HEK293 (cell line): ENCODE data around the gene TSPAN1.

ENCODE experiments used
- EGR2 ChIP-seq: fragments of 450-650 bp; formaldehyde crosslinking; IDR thresholded peaks from 2 replicates; pipeline ENCODE4 v1.5.1; 2016; ENCODE audit warnings: low read depth, missing biosample characterization, missing genetic modification characterization
- KLF8 ChIP-seq: fragments of 450-650 bp; formaldehyde crosslinking; IDR thresholded peaks from 2 replicates; pipeline ENCODE4 v1.5.1; 2016; ENCODE audit warnings: missing biosample characterization, missing genetic modification characterization
- OSR2 ChIP-seq: fragments of 450-650 bp; formaldehyde crosslinking; IDR thresholded peaks from 2 replicates; pipeline ENCODE4 v1.5.1; 2016; ENCODE audit warnings: missing biosample characterization, missing genetic modification characterization
- SP3 ChIP-seq: fragments of 450-650 bp; formaldehyde crosslinking; IDR thresholded peaks from 2 replicates; pipeline ENCODE4 v1.5.1; 2016; ENCODE audit warnings: missing biosample characterization, missing genetic modification characterization
- SP7 ChIP-seq: fragments of 450-650 bp; formaldehyde crosslinking; IDR thresholded peaks from 2 replicates; pipeline ENCODE4 v1.5.1; 2016; ENCODE audit warnings: missing biosample characterization, missing genetic modification characterization
- ZEB2 ChIP-seq: fragments of 450-650 bp; formaldehyde crosslinking; IDR thresholded peaks from 2 replicates; pipeline ENCODE4 v1.5.1; 2016; ENCODE audit warnings: missing biosample characterization, missing genetic modification characterization
- ZFP69B ChIP-seq: fragments of 450-650 bp; formaldehyde crosslinking; IDR thresholded peaks from 2 replicates; pipeline ENCODE4 v1.5.1; 2016; ENCODE audit warnings: missing biosample characterization, missing genetic modification characterization
- ZNF140 ChIP-seq: fragments of 450-650 bp; formaldehyde crosslinking; IDR thresholded peaks from 2 replicates; pipeline ENCODE4 v1.5.1; 2016; ENCODE audit warnings: missing biosample characterization, missing genetic modification characterization
- ZNF175 ChIP-seq: fragments of 450-650 bp; formaldehyde crosslinking; IDR thresholded peaks from 2 replicates; pipeline ENCODE4 v1.5.1; 2016; ENCODE audit warnings: missing biosample characterization, missing genetic modification characterization
- ZNF221 ChIP-seq: fragments of 450-650 bp; formaldehyde crosslinking; IDR thresholded peaks from 2 replicates; pipeline ENCODE4 v1.5.1; 2017; ENCODE audit warnings: missing biosample characterization, missing genetic modification characterization, borderline replicate concordance
- ZNF394 ChIP-seq: fragments of 450-650 bp; formaldehyde crosslinking; IDR thresholded peaks from 2 replicates; pipeline ENCODE4 v1.5.1; 2016; ENCODE audit warnings: missing biosample characterization, missing genetic modification characterization, mild to moderate bottlenecking, moderate library complexity, borderline replicate concordance
- ZNF433 ChIP-seq: fragments of 450-650 bp; formaldehyde crosslinking; IDR thresholded peaks from 2 replicates; pipeline ENCODE4 v1.5.1; 2016; ENCODE audit warnings: missing biosample characterization, missing genetic modification characterization, low read depth
- ZNF521 ChIP-seq: fragments of 450-650 bp; formaldehyde crosslinking; IDR thresholded peaks from 2 replicates; pipeline ENCODE4 v1.5.1; 2017; ENCODE audit warnings: missing biosample characterization, mild to moderate bottlenecking, missing genetic modification characterization
- ZNF629 ChIP-seq: fragments of 450-650 bp; formaldehyde crosslinking; IDR thresholded peaks from 2 replicates; pipeline ENCODE4 v1.5.1; 2017; ENCODE audit warnings: missing biosample characterization, missing genetic modification characterization
- ZSCAN23 ChIP-seq: fragments of 450-650 bp; formaldehyde crosslinking; IDR thresholded peaks from 2 replicates; pipeline ENCODE4 v1.5.1; 2016; ENCODE audit warnings: missing biosample characterization, missing genetic modification characterization
- TF ChIP-seq, protein P1 (sequence below): fragments of 450-650 bp; formaldehyde crosslinking; IDR thresholded peaks from 2 replicates; pipeline ENCODE4 v1.5.1; 2016; ENCODE audit warnings: missing biosample characterization, missing genetic modification characterization
- TF ChIP-seq, protein P2 (sequence below): fragments of 450-650 bp; formaldehyde crosslinking; IDR thresholded peaks from 2 replicates; pipeline ENCODE4 v1.5.1; 2016; ENCODE audit warnings: missing biosample characterization, missing genetic modification characterization
- TF ChIP-seq, protein P3 (sequence below): fragments of 450-650 bp; formaldehyde crosslinking; IDR thresholded peaks from 2 replicates; pipeline ENCODE4 v1.5.1; 2016; ENCODE audit warnings: missing biosample characterization, missing genetic modification characterization
- TF ChIP-seq, protein P4 (sequence below): fragments of 450-650 bp; formaldehyde crosslinking; IDR thresholded peaks from 2 replicates; pipeline ENCODE4 v1.5.1; 2016; ENCODE audit warnings: missing biosample characterization, missing genetic modification characterization
- TF ChIP-seq, protein P5 (sequence below): fragments of 450-650 bp; formaldehyde crosslinking; IDR thresholded peaks from 2 replicates; pipeline ENCODE4 v1.5.1; 2017; ENCODE audit warnings: missing biosample characterization, missing genetic modification characterization
- TF ChIP-seq, protein P6 (sequence below): fragments of 450-650 bp; formaldehyde crosslinking; optimal IDR thresholded peaks from 2 replicates; pipeline ENCODE3; 2016; ENCODE audit warnings: missing biosample characterization, mild to moderate bottlenecking, missing genetic modification characterization
- TF ChIP-seq, protein P7 (sequence below): IDR thresholded peaks from 2 replicates; pipeline ENCODE4 v1.6.1; 2011; ENCODE audit warnings: mild to moderate bottlenecking, low read depth, low read length, borderline replicate concordance
- TF ChIP-seq, protein P8 (sequence below): fragments of 450-650 bp; formaldehyde crosslinking; IDR thresholded peaks from 2 replicates; pipeline ENCODE4 v1.5.1; 2016; ENCODE audit warnings: missing biosample characterization, missing genetic modification characterization, low read depth
- TF ChIP-seq, protein P9 (sequence below): fragments of 450-650 bp; formaldehyde crosslinking; IDR thresholded peaks from 2 replicates; pipeline ENCODE4 v1.5.1; 2017; ENCODE audit warnings: missing biosample characterization, missing genetic modification characterization
- TF ChIP-seq, protein P10 (sequence below): fragments of 450-650 bp; IDR thresholded peaks from 2 replicates; pipeline ENCODE4 v1.5.1; 2018; ENCODE audit warnings: missing biosample characterization, missing genetic modification characterization

The TSPAN1 gene

DNA sequence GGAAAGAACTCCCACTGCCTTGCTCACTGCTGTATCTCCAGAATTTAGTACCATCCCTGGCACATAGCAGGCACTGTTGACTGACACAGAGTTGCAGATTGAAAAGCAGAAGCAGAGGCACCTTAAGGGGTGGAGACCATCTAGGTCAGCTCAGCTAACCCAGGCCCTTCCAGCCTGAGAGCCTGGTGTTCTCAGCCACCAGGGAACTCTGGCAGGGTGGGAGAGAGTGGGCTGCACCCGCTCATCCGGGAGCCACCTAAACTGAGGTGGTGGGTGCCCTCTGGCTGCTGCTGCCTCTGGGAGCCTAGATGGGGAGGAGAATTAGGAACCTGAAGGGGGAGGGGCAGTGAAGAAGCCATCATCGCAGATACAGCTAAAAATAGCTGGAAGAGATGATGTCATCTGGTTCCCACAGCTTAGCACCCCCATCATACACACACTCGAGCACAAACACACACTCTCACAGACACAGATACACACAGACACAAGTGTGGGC, 1.5 kb upstream of the TSPAN1 start (continued):
- TF ChIP-seq, protein P1, sequence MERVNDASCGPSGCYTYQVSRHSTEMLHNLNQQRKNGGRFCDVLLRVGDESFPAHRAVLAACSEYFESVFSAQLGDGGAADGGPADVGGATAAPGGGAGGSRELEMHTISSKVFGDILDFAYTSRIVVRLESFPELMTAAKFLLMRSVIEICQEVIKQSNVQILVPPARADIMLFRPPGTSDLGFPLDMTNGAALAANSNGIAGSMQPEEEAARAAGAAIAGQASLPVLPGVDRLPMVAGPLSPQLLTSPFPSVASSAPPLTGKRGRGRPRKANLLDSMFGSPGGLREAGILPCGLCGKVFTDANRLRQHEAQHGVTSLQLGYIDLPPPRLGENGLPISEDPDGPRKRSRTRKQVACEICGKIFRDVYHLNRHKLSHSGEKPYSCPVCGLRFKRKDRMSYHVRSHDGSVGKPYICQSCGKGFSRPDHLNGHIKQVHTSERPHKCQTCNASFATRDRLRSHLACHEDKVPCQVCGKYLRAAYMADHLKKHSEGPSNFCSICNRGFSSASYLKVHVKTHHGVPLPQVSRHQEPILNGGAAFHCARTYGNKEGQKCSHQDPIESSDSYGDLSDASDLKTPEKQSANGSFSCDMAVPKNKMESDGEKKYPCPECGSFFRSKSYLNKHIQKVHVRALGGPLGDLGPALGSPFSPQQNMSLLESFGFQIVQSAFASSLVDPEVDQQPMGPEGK, result peak; percentile 75
- TF ChIP-seq, protein P2, sequence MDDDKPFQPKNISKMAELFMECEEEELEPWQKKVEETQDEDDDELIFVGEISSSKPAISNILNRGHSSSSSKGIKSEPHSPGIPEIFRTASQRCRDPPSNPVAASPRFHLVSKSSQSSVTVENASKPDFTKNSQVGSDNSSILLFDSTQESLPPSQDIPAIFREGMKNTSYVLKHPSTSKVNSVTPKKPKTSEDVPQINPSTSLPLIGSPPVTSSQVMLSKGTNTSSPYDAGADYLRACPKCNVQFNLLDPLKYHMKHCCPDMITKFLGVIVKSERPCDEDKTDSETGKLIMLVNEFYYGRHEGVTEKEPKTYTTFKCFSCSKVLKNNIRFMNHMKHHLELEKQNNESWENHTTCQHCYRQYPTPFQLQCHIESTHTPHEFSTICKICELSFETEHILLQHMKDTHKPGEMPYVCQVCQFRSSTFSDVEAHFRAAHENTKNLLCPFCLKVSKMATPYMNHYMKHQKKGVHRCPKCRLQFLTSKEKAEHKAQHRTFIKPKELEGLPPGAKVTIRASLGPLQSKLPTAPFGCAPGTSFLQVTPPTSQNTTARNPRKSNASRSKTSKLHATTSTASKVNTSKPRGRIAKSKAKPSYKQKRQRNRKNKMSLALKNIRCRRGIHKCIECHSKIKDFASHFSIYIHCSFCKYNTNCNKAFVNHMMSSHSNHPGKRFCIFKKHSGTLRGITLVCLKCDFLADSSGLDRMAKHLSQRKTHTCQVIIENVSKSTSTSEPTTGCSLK, result no peak
- TF ChIP-seq, protein P3, sequence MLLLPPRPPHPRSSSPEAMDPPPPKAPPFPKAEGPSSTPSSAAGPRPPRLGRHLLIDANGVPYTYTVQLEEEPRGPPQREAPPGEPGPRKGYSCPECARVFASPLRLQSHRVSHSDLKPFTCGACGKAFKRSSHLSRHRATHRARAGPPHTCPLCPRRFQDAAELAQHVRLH (tag by site-specific recombination), result no peak
- TF ChIP-seq, protein P4, sequence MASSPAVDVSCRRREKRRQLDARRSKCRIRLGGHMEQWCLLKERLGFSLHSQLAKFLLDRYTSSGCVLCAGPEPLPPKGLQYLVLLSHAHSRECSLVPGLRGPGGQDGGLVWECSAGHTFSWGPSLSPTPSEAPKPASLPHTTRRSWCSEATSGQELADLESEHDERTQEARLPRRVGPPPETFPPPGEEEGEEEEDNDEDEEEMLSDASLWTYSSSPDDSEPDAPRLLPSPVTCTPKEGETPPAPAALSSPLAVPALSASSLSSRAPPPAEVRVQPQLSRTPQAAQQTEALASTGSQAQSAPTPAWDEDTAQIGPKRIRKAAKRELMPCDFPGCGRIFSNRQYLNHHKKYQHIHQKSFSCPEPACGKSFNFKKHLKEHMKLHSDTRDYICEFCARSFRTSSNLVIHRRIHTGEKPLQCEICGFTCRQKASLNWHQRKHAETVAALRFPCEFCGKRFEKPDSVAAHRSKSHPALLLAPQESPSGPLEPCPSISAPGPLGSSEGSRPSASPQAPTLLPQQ, result peak; percentile 52; the same call in 1 of the 2 replicates
- TF ChIP-seq, protein P5, sequence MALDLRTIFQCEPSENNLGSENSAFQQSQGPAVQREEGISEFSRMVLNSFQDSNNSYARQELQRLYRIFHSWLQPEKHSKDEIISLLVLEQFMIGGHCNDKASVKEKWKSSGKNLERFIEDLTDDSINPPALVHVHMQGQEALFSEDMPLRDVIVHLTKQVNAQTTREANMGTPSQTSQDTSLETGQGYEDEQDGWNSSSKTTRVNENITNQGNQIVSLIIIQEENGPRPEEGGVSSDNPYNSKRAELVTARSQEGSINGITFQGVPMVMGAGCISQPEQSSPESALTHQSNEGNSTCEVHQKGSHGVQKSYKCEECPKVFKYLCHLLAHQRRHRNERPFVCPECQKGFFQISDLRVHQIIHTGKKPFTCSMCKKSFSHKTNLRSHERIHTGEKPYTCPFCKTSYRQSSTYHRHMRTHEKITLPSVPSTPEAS, result peak; percentile 93
- peak; percentile 47 for TF ChIP-seq EGR2 (tag by site-specific recombination)
- TF ChIP-seq, protein P6, sequence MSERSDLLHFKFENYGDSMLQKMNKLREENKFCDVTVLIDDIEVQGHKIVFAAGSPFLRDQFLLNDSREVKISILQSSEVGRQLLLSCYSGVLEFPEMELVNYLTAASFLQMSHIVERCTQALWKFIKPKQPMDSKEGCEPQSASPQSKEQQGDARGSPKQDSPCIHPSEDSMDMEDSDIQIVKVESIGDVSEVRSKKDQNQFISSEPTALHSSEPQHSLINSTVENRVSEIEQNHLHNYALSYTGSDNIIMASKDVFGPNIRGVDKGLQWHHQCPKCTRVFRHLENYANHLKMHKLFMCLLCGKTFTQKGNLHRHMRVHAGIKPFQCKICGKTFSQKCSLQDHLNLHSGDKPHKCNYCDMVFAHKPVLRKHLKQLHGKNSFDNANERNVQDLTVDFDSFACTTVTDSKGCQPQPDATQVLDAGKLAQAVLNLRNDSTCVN, result peak; percentile 22
- TF ChIP-seq ZNF394 (tag by site-specific recombination), result peak; percentile 41; the same call in 1 of the 2 replicates
- TF ChIP-seq, protein P7, sequence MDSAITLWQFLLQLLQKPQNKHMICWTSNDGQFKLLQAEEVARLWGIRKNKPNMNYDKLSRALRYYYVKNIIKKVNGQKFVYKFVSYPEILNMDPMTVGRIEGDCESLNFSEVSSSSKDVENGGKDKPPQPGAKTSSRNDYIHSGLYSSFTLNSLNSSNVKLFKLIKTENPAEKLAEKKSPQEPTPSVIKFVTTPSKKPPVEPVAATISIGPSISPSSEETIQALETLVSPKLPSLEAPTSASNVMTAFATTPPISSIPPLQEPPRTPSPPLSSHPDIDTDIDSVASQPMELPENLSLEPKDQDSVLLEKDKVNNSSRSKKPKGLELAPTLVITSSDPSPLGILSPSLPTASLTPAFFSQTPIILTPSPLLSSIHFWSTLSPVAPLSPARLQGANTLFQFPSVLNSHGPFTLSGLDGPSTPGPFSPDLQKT, result no peak
- no peak for TF ChIP-seq KLF8
- TF ChIP-seq ZSCAN23 (tag by site-specific recombination), result no peak
- TF ChIP-seq ZEB2 (tag by site-specific recombination), result peak; percentile 39; the same call in 1 of the 2 replicates
- peak; percentile 58 for TF ChIP-seq SP7 (tag by site-specific recombination)
- no peak for TF ChIP-seq ZFP69B
- no peak for TF ChIP-seq SP3 (tag by site-specific recombination)
- no peak for TF ChIP-seq OSR2 (tag by site-specific recombination)
- no peak for TF ChIP-seq ZNF521 (tag by site-specific recombination)
- TF ChIP-seq ZNF175 (tag by site-specific recombination), result no peak
- TF ChIP-seq, protein P8, sequence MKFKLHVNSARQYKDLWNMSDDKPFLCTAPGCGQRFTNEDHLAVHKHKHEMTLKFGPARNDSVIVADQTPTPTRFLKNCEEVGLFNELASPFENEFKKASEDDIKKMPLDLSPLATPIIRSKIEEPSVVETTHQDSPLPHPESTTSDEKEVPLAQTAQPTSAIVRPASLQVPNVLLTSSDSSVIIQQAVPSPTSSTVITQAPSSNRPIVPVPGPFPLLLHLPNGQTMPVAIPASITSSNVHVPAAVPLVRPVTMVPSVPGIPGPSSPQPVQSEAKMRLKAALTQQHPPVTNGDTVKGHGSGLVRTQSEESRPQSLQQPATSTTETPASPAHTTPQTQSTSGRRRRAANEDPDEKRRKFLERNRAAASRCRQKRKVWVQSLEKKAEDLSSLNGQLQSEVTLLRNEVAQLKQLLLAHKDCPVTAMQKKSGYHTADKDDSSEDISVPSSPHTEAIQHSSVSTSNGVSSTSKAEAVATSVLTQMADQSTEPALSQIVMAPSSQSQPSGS, result peak; percentile 95
- TF ChIP-seq, protein P9, sequence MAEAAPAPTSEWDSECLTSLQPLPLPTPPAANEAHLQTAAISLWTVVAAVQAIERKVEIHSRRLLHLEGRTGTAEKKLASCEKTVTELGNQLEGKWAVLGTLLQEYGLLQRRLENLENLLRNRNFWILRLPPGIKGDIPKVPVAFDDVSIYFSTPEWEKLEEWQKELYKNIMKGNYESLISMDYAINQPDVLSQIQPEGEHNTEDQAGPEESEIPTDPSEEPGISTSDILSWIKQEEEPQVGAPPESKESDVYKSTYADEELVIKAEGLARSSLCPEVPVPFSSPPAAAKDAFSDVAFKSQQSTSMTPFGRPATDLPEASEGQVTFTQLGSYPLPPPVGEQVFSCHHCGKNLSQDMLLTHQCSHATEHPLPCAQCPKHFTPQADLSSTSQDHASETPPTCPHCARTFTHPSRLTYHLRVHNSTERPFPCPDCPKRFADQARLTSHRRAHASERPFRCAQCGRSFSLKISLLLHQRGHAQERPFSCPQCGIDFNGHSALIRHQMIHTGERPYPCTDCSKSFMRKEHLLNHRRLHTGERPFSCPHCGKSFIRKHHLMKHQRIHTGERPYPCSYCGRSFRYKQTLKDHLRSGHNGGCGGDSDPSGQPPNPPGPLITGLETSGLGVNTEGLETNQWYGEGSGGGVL (tag by site-specific recombination), result peak; percentile 65
- no peak for TF ChIP-seq ZNF140 (tag by site-specific recombination)
- no peak for TF ChIP-seq ZNF433 (tag by site-specific recombination)
- peak; percentile 64; the same call in 1 of the 2 replicates for TF ChIP-seq ZNF629 (tag by site-specific recombination)
- no peak for TF ChIP-seq ZNF221
- TF ChIP-seq, protein P10, sequence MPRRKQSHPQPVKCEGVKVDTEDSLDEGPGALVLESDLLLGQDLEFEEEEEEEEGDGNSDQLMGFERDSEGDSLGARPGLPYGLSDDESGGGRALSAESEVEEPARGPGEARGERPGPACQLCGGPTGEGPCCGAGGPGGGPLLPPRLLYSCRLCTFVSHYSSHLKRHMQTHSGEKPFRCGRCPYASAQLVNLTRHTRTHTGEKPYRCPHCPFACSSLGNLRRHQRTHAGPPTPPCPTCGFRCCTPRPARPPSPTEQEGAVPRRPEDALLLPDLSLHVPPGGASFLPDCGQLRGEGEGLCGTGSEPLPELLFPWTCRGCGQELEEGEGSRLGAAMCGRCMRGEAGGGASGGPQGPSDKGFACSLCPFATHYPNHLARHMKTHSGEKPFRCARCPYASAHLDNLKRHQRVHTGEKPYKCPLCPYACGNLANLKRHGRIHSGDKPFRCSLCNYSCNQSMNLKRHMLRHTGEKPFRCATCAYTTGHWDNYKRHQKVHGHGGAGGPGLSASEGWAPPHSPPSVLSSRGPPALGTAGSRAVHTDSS (tag by site-specific recombination), result no peak
